Measurements from ENCODE around the gene THEMIS.

The THEMIS gene

GRCh38 chr6:127841811-127842210 lies 59.0 kb downstream of the THEMIS start:
- Histone ChIP-seq H3K4me2 (ENCODE audit: low read length) (no peak overlapping the region), H3K36me3 (ENCODE audit: control insufficient read depth, low read length) (no peaks in the 10 kb centered on the region), H3K4me3 (ENCODE audit: low read length) (no peak overlapping the region), H3K9me3 (ENCODE audit: control insufficient read depth, insufficient read depth, low read length) (no peaks in the 10 kb centered on the region), H3K27me3 (ENCODE audit: control insufficient read depth, low read length) (no peaks in the 10 kb centered on the region), H3K27ac (ENCODE audit: low read depth, low read length) (no peak overlapping the region), H3K4me1 (ENCODE audit: control insufficient read depth, low read length) (no peaks in the 10 kb centered on the region), H3K9me2 (replicated peaks; ENCODE audit: control insufficient read depth, low read length) (no peaks in the 10 kb centered on the region), H4K20me1 (ENCODE audit: control insufficient read depth, insufficient read depth, low read depth, low read length) (no peaks in the 10 kb centered on the region), H3F3A (ENCODE audit: control insufficient read depth, insufficient read depth) (no peaks in the 10 kb centered on the region), H3K79me2 (ENCODE audit: control insufficient read depth, low read length) (no peaks in the 10 kb centered on the region)
- no peak for TF ChIP-seq CTCF (IDR thresholded peaks at IDR 0.05; ENCODE audit: low read depth, low read length, poor library complexity, severe bottlenecking)
- no peak for TF ChIP-seq EZH2phosphoT487 (IDR thresholded peaks at IDR 0.05; ENCODE audit: borderline replicate concordance, low read length)

- TF ChIP-seq EZH2phosphoT487 (IDR thresholded peaks at IDR 0.05; ENCODE audit: borderline replicate concordance, low read length) (no peak), CTCF (IDR thresholded peaks at IDR 0.05; ENCODE audit: low read depth, low read length, poor library complexity, severe bottlenecking) (no peak)
- Histone ChIP-seq H3K79me2 (ENCODE audit: control insufficient read depth, low read length) (no peaks in the 10 kb centered on the region), H3K4me2 (ENCODE audit: low read length) (no peak overlapping the region)
Measured at GRCh38 chr6:127834136-127834535, 66.7 kb downstream of the THEMIS start.

DNA sequence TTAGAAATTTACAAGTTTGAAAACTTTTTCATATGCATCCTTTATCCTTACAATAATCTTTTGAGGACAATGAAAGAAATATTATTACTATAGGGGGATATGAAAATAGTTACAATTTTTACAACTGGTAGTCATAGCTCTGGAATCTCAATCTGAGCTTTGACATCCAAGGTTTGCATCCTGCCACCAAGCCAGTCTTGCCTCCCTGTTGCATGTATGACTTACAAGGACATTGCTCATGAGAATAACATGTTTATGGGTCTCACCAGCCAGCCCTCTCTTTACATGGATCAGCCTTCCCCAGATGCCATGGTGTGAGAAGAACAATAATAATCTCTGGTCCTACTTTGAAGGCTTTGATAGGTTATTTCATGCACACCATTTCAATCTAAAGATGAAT lies 67.5 kb downstream of the THEMIS start:
- Histone ChIP-seq H3F3A (ENCODE audit: control insufficient read depth, insufficient read depth) (no peaks in the 10 kb centered on the region), H3K79me2 (ENCODE audit: control insufficient read depth, low read length) (no peaks in the 10 kb centered on the region), H3K9me2 (replicated peaks; ENCODE audit: control insufficient read depth, low read length) (no peaks in the 10 kb centered on the region), H3K4me2 (ENCODE audit: low read length) (no peak overlapping the region), H3K9me3 (ENCODE audit: control insufficient read depth, insufficient read depth, low read length) (no peaks in the 10 kb centered on the region), H3K27me3 (ENCODE audit: control insufficient read depth, low read length) (no peaks in the 10 kb centered on the region), H4K20me1 (ENCODE audit: control insufficient read depth, insufficient read depth, low read depth, low read length) (no peaks in the 10 kb centered on the region), H3K36me3 (ENCODE audit: control insufficient read depth, low read length) (no peaks in the 10 kb centered on the region), H3K4me1 (ENCODE audit: control insufficient read depth, low read length) (no peaks in the 10 kb centered on the region), H3K4me3 (ENCODE audit: low read length) (no peak overlapping the region), H3K27ac (ENCODE audit: low read depth, low read length) (no peak overlapping the region)
- no peak for TF ChIP-seq CTCF (IDR thresholded peaks at IDR 0.05; ENCODE audit: low read depth, low read length, poor library complexity, severe bottlenecking)

More at GRCh38 chr6:127834136-127834535, 66.7 kb downstream of the THEMIS start:
- no peaks in the 10 kb centered on the region for H3K9me3 ChIP-seq (ENCODE audit: control insufficient read depth, insufficient read depth, low read length)
- no peaks in the 10 kb centered on the region for H3K27me3 ChIP-seq (ENCODE audit: control insufficient read depth, low read length)
- no peaks in the 10 kb centered on the region for H3K36me3 ChIP-seq (ENCODE audit: control insufficient read depth, low read length)
- no peaks in the 10 kb centered on the region for H3K4me1 ChIP-seq (ENCODE audit: control insufficient read depth, low read length)
- no peaks in the 10 kb centered on the region for H3F3A ChIP-seq (ENCODE audit: control insufficient read depth, insufficient read depth)
- no peak overlapping the region for H3K27ac ChIP-seq (ENCODE audit: low read depth, low read length)
- no peaks in the 10 kb centered on the region for H4K20me1 ChIP-seq (ENCODE audit: control insufficient read depth, insufficient read depth, low read depth, low read length)
- H3K9me2 ChIP-seq (replicated peaks; ENCODE audit: control insufficient read depth, low read length): no peaks in the 10 kb centered on the region
- no peak overlapping the region for H3K4me3 ChIP-seq (ENCODE audit: low read length)

DNA sequence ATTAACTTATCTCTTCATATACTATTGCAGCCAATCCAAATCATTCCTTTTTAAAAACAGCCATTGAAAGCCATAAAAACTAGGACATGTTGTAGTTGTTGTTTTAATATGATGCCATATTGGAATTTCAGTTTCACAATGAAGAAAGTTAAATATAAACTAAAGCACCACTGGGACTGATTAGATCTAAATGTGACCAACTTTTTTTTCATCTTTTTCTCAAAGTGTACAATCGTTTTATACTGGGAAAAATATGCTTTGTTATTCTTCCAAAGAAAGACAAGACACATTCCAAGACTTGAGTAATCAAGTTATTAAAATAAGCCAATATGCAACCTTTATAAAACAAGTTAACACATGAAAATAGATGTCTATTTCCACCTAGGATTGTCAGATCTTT lies 68.5 kb downstream of the THEMIS start:
- no peaks in the 10 kb centered on the region for H3K4me1 ChIP-seq (ENCODE audit: control insufficient read depth, low read length)
- H3K9me2 ChIP-seq (replicated peaks; ENCODE audit: control insufficient read depth, low read length): no peaks in the 10 kb centered on the region
- H3K27me3 ChIP-seq (ENCODE audit: control insufficient read depth, low read length): no peaks in the 10 kb centered on the region
- H3K4me3 ChIP-seq (ENCODE audit: low read length): no peak overlapping the region
- no peaks in the 10 kb centered on the region for H3K9me3 ChIP-seq (ENCODE audit: control insufficient read depth, insufficient read depth, low read length)
- H3K4me2 ChIP-seq (ENCODE audit: low read length): no peak overlapping the region
- TF ChIP-seq EZH2phosphoT487 (IDR thresholded peaks at IDR 0.05; ENCODE audit: borderline replicate concordance, low read length): no peak
- TF ChIP-seq CTCF (IDR thresholded peaks at IDR 0.05; ENCODE audit: low read depth, low read length, poor library complexity, severe bottlenecking): no peak
- H4K20me1 ChIP-seq (ENCODE audit: control insufficient read depth, insufficient read depth, low read depth, low read length): no peaks in the 10 kb centered on the region
- H3K36me3 ChIP-seq (ENCODE audit: control insufficient read depth, low read length): no peaks in the 10 kb centered on the region
- H3K27ac ChIP-seq (ENCODE audit: low read depth, low read length): no peak overlapping the region
- no peaks in the 10 kb centered on the region for H3K79me2 ChIP-seq (ENCODE audit: control insufficient read depth, low read length)
- no peaks in the 10 kb centered on the region for H3F3A ChIP-seq (ENCODE audit: control insufficient read depth, insufficient read depth)
